ENCODE measurements around the gene LCNL1.

- TF ChIP-seq POLR2A (IDR thresholded peaks at IDR 0.05) (no peak), CTCF (IDR thresholded peaks at IDR 0.05) (no peak)
Observed at GRCh38 chr9:136960212-136960937, 22.4 kb upstream of the LCNL1 start.

All from Peyer's patch (tissue), 4 donors.